ENCODE results near the gene BST2.

DNA sequence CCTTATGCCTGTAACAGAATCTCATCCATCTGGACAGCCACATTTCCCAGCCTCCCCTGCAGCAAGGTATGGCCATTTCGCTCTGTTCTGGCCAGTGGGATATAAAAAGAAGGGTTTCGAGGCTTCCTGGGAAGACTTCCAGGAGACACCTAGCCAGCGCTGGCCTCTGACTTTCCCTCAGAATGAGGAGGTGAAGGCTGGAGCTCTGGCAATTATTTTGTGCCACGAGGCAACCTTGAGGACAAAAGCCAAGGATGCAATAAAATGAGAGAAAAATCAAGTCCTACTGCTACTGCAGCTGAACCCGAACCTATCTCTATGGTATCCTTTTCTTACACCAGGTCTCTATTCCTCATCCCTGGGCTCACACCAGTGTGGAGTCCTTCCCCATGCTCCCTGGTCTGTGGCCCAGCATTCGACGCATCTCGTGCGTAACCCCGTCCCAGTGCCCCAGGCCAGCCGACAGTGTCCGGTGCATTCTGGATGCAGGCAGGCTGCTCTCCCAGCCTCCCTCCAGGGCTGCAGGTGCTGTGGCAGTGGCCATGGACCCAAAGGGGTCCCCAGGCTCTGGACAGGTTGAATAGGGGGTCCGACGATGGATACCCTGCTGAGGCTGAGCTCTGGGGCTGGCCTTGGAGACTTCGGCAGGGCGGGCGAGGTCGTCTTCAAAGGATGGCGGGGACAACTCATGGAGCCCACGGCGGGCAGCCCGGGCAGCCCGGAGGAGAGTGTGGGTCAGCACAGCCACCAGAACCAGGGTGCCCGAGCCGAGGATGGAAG is 30.9 kb upstream of the BST2 start:
- TF ChIP-seq CTCF (conservative IDR thresholded peaks at IDR 0.05; ENCODE audit: low read depth, low read length) (no peak), EZH2 (IDR thresholded peaks at IDR 0.05; ENCODE audit: low read length, unreplicated experiment) (no peak), EZH2phosphoT487 (IDR thresholded peaks at IDR 0.05; ENCODE audit: borderline replicate concordance, low read length) (no peak)
